Epithelial cell of esophagus (primary cell): ENCODE results near the gene SFXN5.
A peak's percentile ranks its signal among the peaks of the same experiment; 100 is the strongest.

Source experiments
- DNase-seq: peaks from one replicate; pipeline ENCODE4 v3.0.0; 2010; ENCODE audit warnings: low read depth
- H3K4me3 ChIP-seq: 2 replicates; pipeline ENCODE4 v1.5.1; 2011; ENCODE audit warnings: mild to moderate bottlenecking, low read length, control low read depth
- TF ChIP-seq, protein P1 (sequence below): IDR thresholded peaks from 2 replicates; pipeline ENCODE4 v1.5.1; 2011; ENCODE audit warnings: low read depth, mild to moderate bottlenecking, low read length, control low read depth, inconsistent platforms; ENCODE audit not compliant: insufficient read depth; ENCODE audit errors: missing control alignments

The SFXN5 gene

DNA sequence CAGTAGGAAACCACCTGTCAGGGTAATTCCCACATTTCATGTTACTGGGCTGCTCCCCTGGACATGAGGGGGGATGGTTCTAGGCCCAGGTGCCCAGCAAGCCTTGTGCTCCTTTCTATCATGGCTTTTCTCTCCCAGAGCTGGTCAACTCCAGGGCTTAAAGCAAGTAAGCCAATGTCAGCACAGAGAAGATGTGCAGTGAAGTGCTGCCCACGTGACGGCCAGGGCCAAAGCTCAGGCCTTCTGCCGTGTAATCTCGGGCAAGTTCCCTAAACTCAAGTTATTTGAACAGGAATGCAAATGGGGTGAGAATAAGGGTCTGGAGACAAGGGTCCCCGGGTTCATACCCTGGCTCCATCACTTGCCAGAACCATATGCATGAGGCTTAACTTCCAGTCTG lies 16.5 kb downstream of the SFXN5 start:
- no peak overlapping the region for H3K4me3 ChIP-seq
- TF ChIP-seq, protein P1, sequence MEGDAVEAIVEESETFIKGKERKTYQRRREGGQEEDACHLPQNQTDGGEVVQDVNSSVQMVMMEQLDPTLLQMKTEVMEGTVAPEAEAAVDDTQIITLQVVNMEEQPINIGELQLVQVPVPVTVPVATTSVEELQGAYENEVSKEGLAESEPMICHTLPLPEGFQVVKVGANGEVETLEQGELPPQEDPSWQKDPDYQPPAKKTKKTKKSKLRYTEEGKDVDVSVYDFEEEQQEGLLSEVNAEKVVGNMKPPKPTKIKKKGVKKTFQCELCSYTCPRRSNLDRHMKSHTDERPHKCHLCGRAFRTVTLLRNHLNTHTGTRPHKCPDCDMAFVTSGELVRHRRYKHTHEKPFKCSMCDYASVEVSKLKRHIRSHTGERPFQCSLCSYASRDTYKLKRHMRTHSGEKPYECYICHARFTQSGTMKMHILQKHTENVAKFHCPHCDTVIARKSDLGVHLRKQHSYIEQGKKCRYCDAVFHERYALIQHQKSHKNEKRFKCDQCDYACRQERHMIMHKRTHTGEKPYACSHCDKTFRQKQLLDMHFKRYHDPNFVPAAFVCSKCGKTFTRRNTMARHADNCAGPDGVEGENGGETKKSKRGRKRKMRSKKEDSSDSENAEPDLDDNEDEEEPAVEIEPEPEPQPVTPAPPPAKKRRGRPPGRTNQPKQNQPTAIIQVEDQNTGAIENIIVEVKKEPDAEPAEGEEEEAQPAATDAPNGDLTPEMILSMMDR: no peak
- DNase-seq: no peak

GRCh38 chr2:73053316-73054114 lies 18.0 kb downstream of the SFXN5 start:
- no peak overlapping the region for H3K4me3 ChIP-seq
- no peak for DNase-seq
- TF ChIP-seq, protein P1: no peak

DNA sequence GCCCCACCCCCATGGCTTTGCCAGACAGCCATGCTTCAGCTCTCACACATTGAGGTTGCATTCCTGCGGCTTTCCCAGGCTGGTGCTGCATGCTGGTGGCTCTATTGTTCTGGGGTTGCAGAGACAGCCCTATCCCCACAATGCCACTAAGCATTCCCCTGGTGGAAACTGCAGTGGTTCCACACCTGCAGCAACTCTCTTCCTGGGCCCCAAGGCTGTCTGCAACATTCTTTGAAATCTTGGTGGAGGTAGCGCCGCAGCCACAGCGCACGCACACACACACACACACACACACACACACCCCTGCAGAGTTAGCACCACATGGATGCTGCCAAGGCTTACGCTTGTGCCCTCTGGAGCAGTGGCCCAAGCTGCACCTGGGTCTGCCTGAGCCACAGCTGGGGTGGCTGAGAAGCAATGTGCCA lies 21.4 kb downstream of the SFXN5 start:
- TF ChIP-seq, protein P1: no peak
- no peak overlapping the region for H3K4me3 ChIP-seq
- no peak for DNase-seq

DNA sequence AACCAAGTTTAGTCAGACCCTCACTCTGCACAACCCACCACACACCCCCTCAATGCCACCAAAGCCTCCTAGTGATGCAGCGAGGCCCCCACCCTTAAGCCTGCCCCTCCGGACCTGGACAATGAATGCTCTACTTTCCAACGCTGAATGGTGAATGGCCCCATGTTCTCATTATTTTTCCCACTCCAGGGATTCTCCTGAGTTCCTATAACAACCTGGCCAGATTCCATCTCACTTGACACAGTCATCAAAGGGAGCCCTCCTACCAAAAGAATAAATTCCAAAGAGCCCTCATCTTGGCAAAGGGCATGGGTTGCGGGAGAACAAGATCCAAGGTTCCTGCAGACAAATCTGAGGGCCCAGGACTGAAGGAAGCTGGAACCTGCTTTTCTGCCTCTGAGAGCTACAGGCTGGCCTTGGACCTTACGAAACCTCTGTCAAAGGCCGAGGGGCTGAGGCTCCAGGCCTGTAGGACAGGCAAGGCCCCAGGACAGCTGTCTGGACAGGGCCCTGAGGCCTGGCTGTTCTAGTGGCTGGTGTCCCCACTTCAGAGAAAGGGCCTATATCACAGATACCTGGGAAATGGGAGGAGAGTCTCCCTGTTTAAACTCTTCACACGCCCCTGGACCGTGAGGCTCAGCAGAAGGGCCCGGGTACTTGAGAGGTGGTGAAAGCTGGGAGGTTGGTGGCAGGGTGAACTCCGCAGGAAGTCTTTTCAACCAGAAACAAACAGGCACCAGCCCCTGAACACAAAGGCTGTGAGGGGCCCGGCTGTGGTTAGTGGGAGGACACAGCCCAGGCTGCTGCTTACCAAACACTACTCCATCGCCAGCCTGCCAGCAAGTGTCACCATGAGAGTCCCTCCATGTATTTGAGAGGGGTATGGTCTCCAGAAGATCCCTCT lies 27.3 kb downstream of the SFXN5 start:
- TF ChIP-seq, protein P1: no peak
- H3K4me3 ChIP-seq: no peak overlapping the region
- no peak for DNase-seq

DNA sequence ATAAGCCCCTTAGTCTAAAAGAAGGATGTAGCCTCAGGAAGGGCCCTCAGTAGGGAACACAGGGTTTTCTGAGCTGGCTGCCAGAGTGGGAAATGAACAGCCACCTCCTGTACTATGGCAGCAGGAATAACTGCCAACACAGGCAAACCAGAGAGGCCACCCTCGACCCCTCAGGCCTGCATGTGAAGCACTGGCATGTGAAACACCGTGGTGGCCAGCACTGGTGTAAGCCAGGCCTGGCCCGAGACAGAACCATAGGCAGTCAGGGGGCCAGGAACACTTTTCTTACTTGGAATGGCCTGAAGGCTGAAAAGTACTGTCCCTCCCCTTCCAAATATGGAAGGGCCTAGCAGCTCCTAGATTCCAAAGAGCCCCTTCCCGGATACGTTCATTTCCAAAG lies 28.2 kb downstream of the SFXN5 start:
- DNase-seq: no peak
- no peak overlapping the region for H3K4me3 ChIP-seq
- TF ChIP-seq, protein P1: no peak

DNA sequence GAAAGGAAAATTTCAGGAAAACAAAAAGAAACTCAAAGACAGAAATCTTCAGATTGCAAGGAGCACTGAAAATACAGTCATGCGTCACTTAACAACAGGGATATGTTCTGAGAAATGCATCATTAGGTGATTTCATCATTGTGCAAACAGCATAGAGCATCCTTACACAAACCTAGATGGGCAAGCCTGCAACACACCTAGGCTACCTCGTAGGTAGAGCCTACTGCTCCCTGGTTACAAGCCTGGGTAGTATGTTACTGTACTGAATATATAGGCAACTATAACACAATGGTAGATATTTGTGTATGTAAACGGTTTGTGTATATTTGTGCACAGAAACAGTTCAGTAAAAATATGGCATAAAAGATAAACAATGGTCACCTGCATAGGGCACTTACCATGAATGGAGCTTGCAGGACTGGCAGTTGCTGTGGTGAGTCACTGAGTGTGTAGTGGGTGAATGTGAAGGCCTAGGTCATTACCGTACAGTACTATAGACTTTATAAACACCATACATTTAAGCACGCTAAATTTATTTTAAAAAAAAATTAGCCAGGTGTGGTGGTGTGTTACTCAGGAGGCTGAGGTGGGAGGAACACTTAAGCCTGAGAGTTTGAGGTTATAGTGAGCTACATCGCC lies 33.4 kb downstream of the SFXN5 start:
- peak; percentile 42 for DNase-seq
- TF ChIP-seq, protein P1: no peak
- no peak overlapping the region for H3K4me3 ChIP-seq
